ENCODE data around the gene CCR2.

The CCR2 gene

GRCh38 chr3:46356276-46356675 lies 2.4 kb downstream of the CCR2 start:
- DNase-seq, result no peak

GRCh38 chr3:46356909-46357308 lies 3.0 kb downstream of the CCR2 start:
- DNase-seq, result no peak

- DNase-seq, result no peak
Observed at GRCh38 chr3:46358466-46358865, 4.6 kb downstream of the CCR2 start.

GRCh38 chr3:46359733-46360493 lies 6.0 kb downstream of the CCR2 start:
- DNase-seq, result no peak

- DNase-seq, result no peak
Observed at GRCh38 chr3:46360907-46361306, 7.0 kb downstream of the CCR2 start.

GRCh38 chr3:46361408-46362283 lies 7.7 kb downstream of the CCR2 start:
- no peak for DNase-seq

- no peak for DNase-seq
Observed at GRCh38 chr3:46365041-46365440, 11.1 kb downstream of the CCR2 start.

GRCh38 chr3:46365737-46366524 lies 12.0 kb downstream of the CCR2 start:
- no peak for DNase-seq

GRCh38 chr3:46367811-46368210 lies 13.9 kb downstream of the CCR2 start:
- no peak for DNase-seq

- DNase-seq, result peak; percentile 8
Observed at GRCh38 chr3:46368569-46368968, 14.7 kb downstream of the CCR2 start.

- no peak for DNase-seq
Observed at GRCh38 chr3:46369151-46369550, 15.2 kb downstream of the CCR2 start.

GRCh38 chr3:46369675-46370132 lies 15.8 kb downstream of the CCR2 start:
- no peak for DNase-seq

GRCh38 chr3:46370839-46371518 lies 17.1 kb downstream of the CCR2 start, which contains the start of gene CCR5:
Gene CCR5, plus strand, starts transcription at chr3:46370946. Its CDS starts 1,957 bp downstream, at chr3:46372903.
- DNase-seq, result no peak

- no peak for DNase-seq
Observed at GRCh38 chr3:46371519-46372340, 17.8 kb downstream of the CCR2 start.

GRCh38 chr3:46372492-46373359 lies 18.8 kb downstream of the CCR2 start:
- no peak for DNase-seq

GRCh38 chr3:46374755-46375154 lies 20.8 kb downstream of the CCR2 start:
- no peak for DNase-seq

- no peak for DNase-seq
Observed at GRCh38 chr3:46375218-46375617, 21.3 kb downstream of the CCR2 start.

GRCh38 chr3:46375814-46376213 lies 21.9 kb downstream of the CCR2 start:
- no peak for DNase-seq

GRCh38 chr3:46378426-46378942 lies 24.6 kb downstream of the CCR2 start:
- peak; percentile 50 for DNase-seq

Measured in NCI-H82 (cell line).